ENCODE measurements around the gene ANKRD45. TPM values are rescaled to one million over a fixed set of nuclear protein-coding genes. Genes with fewer than 3 reads are reported as not detected.
A peak's percentile ranks its signal among the peaks of the same experiment; 100 is the strongest.

Gene ANKRD45
- total RNA-seq, 3 donors from 2014 or later (not counting 1 experiment from before 2014, with no cell fraction given): not detected

GRCh38 chr1:173608503-173609216 is 61.0 kb downstream of the ANKRD45 start:
- WGBS (ENCODE audit: insufficient coverage): 97% methylated on average over 3 of the region's 4 CpGs

DNA sequence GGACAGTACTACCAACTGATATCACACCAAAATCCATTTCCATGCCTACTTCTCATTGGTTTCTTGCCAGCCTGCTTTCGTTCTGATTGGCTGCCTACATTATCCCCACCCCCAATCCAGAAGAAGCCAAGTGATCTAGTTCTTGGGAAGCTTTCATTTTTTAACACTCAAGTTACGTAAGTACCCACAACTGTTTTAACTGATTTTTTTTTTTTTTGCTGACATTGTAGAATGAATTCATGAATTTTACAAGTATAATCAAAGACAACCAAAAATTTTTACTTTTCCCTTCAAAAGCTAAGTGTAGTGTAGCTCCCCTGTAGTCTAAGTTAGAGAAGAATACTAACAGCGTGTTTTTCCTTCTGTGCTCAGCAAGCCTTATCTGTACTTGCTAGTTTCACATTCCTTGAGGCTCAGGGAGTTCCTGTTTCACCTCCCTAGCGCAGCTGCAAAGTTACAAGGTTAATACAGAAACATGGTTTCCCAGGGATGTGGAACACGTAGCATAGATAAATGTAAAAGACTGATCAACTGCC is 66.5 kb downstream of the ANKRD45 start, which contains the start of gene SLC9C2:
TSS of gene SLC9C2 (minus strand) at position 17 of the 536 bp plus-strand sequence. CDS start 1,296 bp downstream, outside the sequence.
- H3K4me1 ChIP-seq (ENCODE audit: control insufficient read depth, insufficient read depth, low read length): no peaks in the 10 kb centered on the region
- peaks cover 9% of the 10 kb centered on the region in 2 donors for H3K4me1 Mint-ChIP-seq
- H3K27me3 Mint-ChIP-seq (ENCODE audit: low read depth in 2 of 2): peaks cover 18 to 21% of the 10 kb centered on the region in 2 donors
- H3K4me3 Mint-ChIP-seq: no peak within 1 kb of the TSS
- intact Hi-C loops (cut with micrococcal nuclease): no loop called here
- H3K9me3 Mint-ChIP-seq: no peaks in the 10 kb centered on the region
- no peaks in the 10 kb centered on the region for H3K9me3 ChIP-seq (ENCODE audit: control insufficient read depth, insufficient read depth, low read length)
- H3K36me3 Mint-ChIP-seq: no peaks in the 10 kb centered on the region
- no peaks in the 10 kb centered on the region for H3K36me3 ChIP-seq (ENCODE audit: control insufficient read depth, insufficient read depth, low read length)
- no peak within 1 kb of the TSS for H3K27ac Mint-ChIP-seq
- H3K27me3 ChIP-seq (ENCODE audit: control insufficient read depth, insufficient read depth, low read length): no peaks in the 10 kb centered on the region
- WGBS (ENCODE audit: insufficient coverage): 45% methylated on average over 4 of the region's 5 CpGs
- no peak for DNase-seq
- no peak for ATAC-seq
- no peak within 1 kb of the TSS for H3K4me3 ChIP-seq (ENCODE audit: low read length)
- H3K27ac ChIP-seq (ENCODE audit: low read length): no peak within 1 kb of the TSS
- TF ChIP-seq CTCF (IDR thresholded peaks at IDR 0.05): no peak

More at GRCh38 chr1:173608503-173609216, 61.0 kb downstream of the ANKRD45 start:
- Histone ChIP-seq H3K27ac (ENCODE audit: low read length) (no peak overlapping the region), H3K4me1 (ENCODE audit: control insufficient read depth, insufficient read depth, low read length) (no peaks in the 10 kb centered on the region), H3K4me3 (ENCODE audit: low read length) (no peak overlapping the region), H3K9me3 (ENCODE audit: control insufficient read depth, insufficient read depth, low read length) (no peaks in the 10 kb centered on the region), H3K36me3 (ENCODE audit: control insufficient read depth, insufficient read depth, low read length) (no peaks in the 10 kb centered on the region), H3K27me3 (ENCODE audit: control insufficient read depth, insufficient read depth, low read length) (no peaks in the 10 kb centered on the region)
- intact Hi-C loops (cut with micrococcal nuclease): no loop called here
- no peak for DNase-seq
- peaks cover 13 to 16% of the 10 kb centered on the region in 2 donors for H3K27me3 Mint-ChIP-seq (ENCODE audit: low read depth in 2 of 2)
- H3K4me1 Mint-ChIP-seq: no peaks in the 10 kb centered on the region
- no peak overlapping the region for H3K4me3 Mint-ChIP-seq
- no peaks in the 10 kb centered on the region for H3K36me3 Mint-ChIP-seq
- H3K27ac Mint-ChIP-seq: no peak overlapping the region
- no peaks in the 10 kb centered on the region for H3K9me3 Mint-ChIP-seq
- no peak for ATAC-seq
- TF ChIP-seq CTCF (IDR thresholded peaks at IDR 0.05): no peak

- H3K4me1 Mint-ChIP-seq: peaks cover 9% of the 10 kb centered on the region in 2 donors
- no peaks in the 10 kb centered on the region for H3K36me3 Mint-ChIP-seq
- no peak overlapping the region for H3K27ac Mint-ChIP-seq
- no peak overlapping the region for H3K27ac ChIP-seq (ENCODE audit: low read length)
- peak in 1 of 2 donors; percentile 7 for DNase-seq
- no peaks in the 10 kb centered on the region for H3K9me3 Mint-ChIP-seq
- peak in 1 of 3 donors; percentile 25 for ATAC-seq
- no peak overlapping the region for H3K4me3 Mint-ChIP-seq
- H3K9me3 ChIP-seq (ENCODE audit: control insufficient read depth, insufficient read depth, low read length): no peaks in the 10 kb centered on the region
- 51% methylated on average over 2 of the region's 2 CpGs for WGBS (ENCODE audit: insufficient coverage)
- peaks cover 16 to 21% of the 10 kb centered on the region in 2 donors for H3K27me3 Mint-ChIP-seq (ENCODE audit: low read depth in 2 of 2)
- no peaks in the 10 kb centered on the region for H3K4me1 ChIP-seq (ENCODE audit: control insufficient read depth, insufficient read depth, low read length)
- H3K4me3 ChIP-seq (ENCODE audit: low read length): no peak overlapping the region
- intact Hi-C loops (cut with micrococcal nuclease): no loop called here
- no peak for TF ChIP-seq CTCF (IDR thresholded peaks at IDR 0.05)
- H3K36me3 ChIP-seq (ENCODE audit: control insufficient read depth, insufficient read depth, low read length): no peaks in the 10 kb centered on the region
- H3K27me3 ChIP-seq (ENCODE audit: control insufficient read depth, insufficient read depth, low read length): peaks cover 2% of the 10 kb centered on the region
These were observed 68.1 kb downstream of the ANKRD45 start for GRCh38 chr1:173601588-173601987.

Measured in natural killer cell (primary cell).